Keratinocyte (primary cell): ENCODE measurements around the gene HSDL2. TPM values are rescaled to one million over a fixed set of nuclear protein-coding genes. Genes with fewer than 3 reads are reported as not detected.

Experiments used
- DNase-seq: peaks from one replicate; pipeline ENCODE4 v3.0.0-alpha.2; 2011; ENCODE audit warnings: low read depth, missing footprints, low spot score
- FAIRE-seq: peaks from 2 replicates; lab custom pipeline; 2011; peaks lifted over from hg19 to GRCh38; lab: Jason Lieb, UNC
- H2AFZ ChIP-seq: 2 replicates; pipeline ENCODE4 v1.6.0; 2012; ENCODE audit warnings: low read length, control low read depth, inconsistent platforms; ENCODE audit not compliant: control insufficient read depth
- H3K27ac ChIP-seq: 2 replicates; pipeline ENCODE4 v1.5.1; 2011; ENCODE audit warnings: low read length; ENCODE audit not compliant: control insufficient read depth, insufficient read depth
- H3K27me3 ChIP-seq: 3 replicates; pipeline ENCODE4 v1.6.0; 2011; ENCODE audit warnings: low read length; ENCODE audit not compliant: control insufficient read depth, insufficient read depth; ENCODE audit errors: extremely low read depth
- H3K36me3 ChIP-seq, 2 experiments: 2 replicates in 1 of 2; 3 replicates in 1 of 2; pipeline ENCODE4 v1.5.1; 2011; ENCODE audit warnings: low read length in 2 of 2, mild to moderate bottlenecking in 1 of 2; ENCODE audit not compliant: control insufficient read depth in 2 of 2, insufficient read depth in 2 of 2; ENCODE audit errors: extremely low read depth in 1 of 2
- H3K4me1 ChIP-seq: 3 replicates; pipeline ENCODE4 v1.5.1; 2011; ENCODE audit warnings: low read length; ENCODE audit not compliant: control insufficient read depth, insufficient read depth; ENCODE audit errors: extremely low read depth
- H3K4me2 ChIP-seq: 3 replicates; pipeline ENCODE4 v1.6.0; 2011; ENCODE audit warnings: low read depth, low read length; ENCODE audit not compliant: control insufficient read depth, insufficient read depth; ENCODE audit errors: extremely low read depth
- H3K4me3 ChIP-seq, 3 experiments: fragments of 200-600 bp in 1 of 3; sonication (generic) in 1 of 3; 2 replicates in 2 of 3; 3 replicates in 1 of 3; pipeline ENCODE4 v1.5.1; 2011 to 2016; ENCODE audit warnings: low read length in 3 of 3, mild to moderate bottlenecking in 3 of 3, control low read depth in 2 of 3, inconsistent platforms in 1 of 3, low read depth in 1 of 3, mixed read lengths in 1 of 3, mixed run types in 1 of 3, moderate library complexity in 1 of 3; ENCODE audit not compliant: control insufficient read depth in 2 of 3, insufficient read depth in 2 of 3; ENCODE audit errors: extremely low read depth in 1 of 3
- H3K79me2 ChIP-seq: 2 replicates; pipeline ENCODE4 v1.6.0; 2012; ENCODE audit warnings: low read length; ENCODE audit not compliant: control insufficient read depth, insufficient read depth
- H3K9ac ChIP-seq: 3 replicates; pipeline ENCODE4 v1.6.0; 2011; ENCODE audit warnings: low read length; ENCODE audit not compliant: control insufficient read depth, insufficient read depth; ENCODE audit errors: extremely low read depth
- H3K9me1 ChIP-seq: 3 replicates; pipeline ENCODE4 v1.6.0; 2011; ENCODE audit warnings: low read length; ENCODE audit not compliant: control insufficient read depth, insufficient read depth; ENCODE audit errors: extremely low read depth
- H3K9me3 ChIP-seq: 2 replicates; pipeline ENCODE4 v1.5.1; 2012; ENCODE audit warnings: low read depth, low read length; ENCODE audit not compliant: control insufficient read depth
- H4K20me1 ChIP-seq: 3 replicates; pipeline ENCODE4 v1.6.0; 2011; ENCODE audit warnings: low read length; ENCODE audit not compliant: control insufficient read depth, insufficient read depth; ENCODE audit errors: extremely low read depth
- EZH2 ChIP-seq: IDR thresholded peaks from one replicate; pipeline ENCODE4 v1.6.1; 2012; ENCODE audit warnings: inconsistent platforms, mild to moderate bottlenecking, low read length, moderate library complexity
- dilution Hi-C: fragments of 300-500 bp; cut with MboI; formaldehyde crosslinking; loops from one replicate; pipeline ENCODE4 v1.7.0; 2020; ENCODE audit warnings: low sequenced_read_pairs; ENCODE audit not compliant: extremely low pct_ligation_motif_present
- polyA plus RNA-seq, 5 experiments: library from polyadenylated mRNA; depleted of rRNA in 3 of 5; stranded (reverse) in 3 of 5; stranded (forward) in 1 of 5; unstranded in 1 of 5; fragments of >200 nt; gene quantifications; 1 replicate in 1 of 5; 2 replicates in 3 of 5; 3 replicates in 1 of 5; pipeline versions ENCODE4 v1.2.1 to v1.2.3, GENCODE V29; 2011 to 2012; ENCODE audit warnings: missing spikeins in 2 of 5, low read depth in 1 of 5, low replicate concordance in 1 of 5
- TF ChIP-seq, protein P1 (sequence below), 3 experiments: IDR thresholded peaks in 1 of 3; conservative IDR thresholded peaks in 1 of 3; optimal IDR thresholded peaks in 1 of 3; 2 replicates in 2 of 3; 3 replicates in 1 of 3; pipeline versions ENCODE3 to v1.5.1; 2011; ENCODE audit warnings: low read length in 3 of 3, mild to moderate bottlenecking in 3 of 3, moderate library complexity in 2 of 3, control low read depth in 1 of 3, inconsistent platforms in 1 of 3; ENCODE audit not compliant: insufficient read depth in 2 of 3; ENCODE audit errors: extremely low read depth in 1 of 3

HSDL2 gene
- polyA plus RNA-seq, 1 donor (not counting 4 experiments of a cell fraction or from before 2014, with no cell fraction given), result 27.6 TPM

DNA sequence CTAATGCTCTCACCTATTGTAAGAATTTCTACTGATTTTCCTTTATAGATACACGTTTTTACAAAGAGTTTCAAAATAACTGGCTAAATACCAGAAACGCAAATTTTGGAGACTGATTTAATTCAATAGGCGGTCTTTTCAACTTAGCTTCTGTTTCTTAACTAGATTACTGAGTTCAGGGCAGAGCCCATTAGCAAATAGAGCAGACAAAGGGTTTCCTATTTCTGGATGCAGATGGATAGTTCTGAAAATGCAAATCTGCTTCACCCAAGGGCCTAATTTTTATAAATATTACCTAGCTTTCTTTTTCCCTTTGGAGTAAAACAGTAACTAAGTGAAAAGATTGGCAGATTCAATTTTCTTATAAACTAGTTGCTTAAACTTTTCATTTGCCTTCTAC, 93.1 kb downstream of the HSDL2 start:
- TF ChIP-seq, protein P1, sequence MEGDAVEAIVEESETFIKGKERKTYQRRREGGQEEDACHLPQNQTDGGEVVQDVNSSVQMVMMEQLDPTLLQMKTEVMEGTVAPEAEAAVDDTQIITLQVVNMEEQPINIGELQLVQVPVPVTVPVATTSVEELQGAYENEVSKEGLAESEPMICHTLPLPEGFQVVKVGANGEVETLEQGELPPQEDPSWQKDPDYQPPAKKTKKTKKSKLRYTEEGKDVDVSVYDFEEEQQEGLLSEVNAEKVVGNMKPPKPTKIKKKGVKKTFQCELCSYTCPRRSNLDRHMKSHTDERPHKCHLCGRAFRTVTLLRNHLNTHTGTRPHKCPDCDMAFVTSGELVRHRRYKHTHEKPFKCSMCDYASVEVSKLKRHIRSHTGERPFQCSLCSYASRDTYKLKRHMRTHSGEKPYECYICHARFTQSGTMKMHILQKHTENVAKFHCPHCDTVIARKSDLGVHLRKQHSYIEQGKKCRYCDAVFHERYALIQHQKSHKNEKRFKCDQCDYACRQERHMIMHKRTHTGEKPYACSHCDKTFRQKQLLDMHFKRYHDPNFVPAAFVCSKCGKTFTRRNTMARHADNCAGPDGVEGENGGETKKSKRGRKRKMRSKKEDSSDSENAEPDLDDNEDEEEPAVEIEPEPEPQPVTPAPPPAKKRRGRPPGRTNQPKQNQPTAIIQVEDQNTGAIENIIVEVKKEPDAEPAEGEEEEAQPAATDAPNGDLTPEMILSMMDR (optimal IDR thresholded peaks at IDR 0.05 in 1 of 3, IDR thresholded peaks at IDR 0.05 in 1 of 3, conservative IDR thresholded peaks at IDR 0.05 in 1 of 3; ENCODE audit: extremely low read depth in 1 of 3, insufficient read depth in 2 of 3, low read length in 3 of 3), result no peak
- TF ChIP-seq EZH2, result no peak
- no peak overlapping the region for H3K27ac ChIP-seq
- dilution Hi-C loops, result no loop called here
- H3K9me1 ChIP-seq, result no peaks in the 10 kb centered on the region
- H3K36me3 ChIP-seq, result peaks cover 0 to 2% of the 10 kb centered on the region in 2 experiments
- H3K9ac ChIP-seq, result no peak overlapping the region
- H3K4me2 ChIP-seq, result no peak overlapping the region
- no peaks in the 10 kb centered on the region for H3K27me3 ChIP-seq
- H3K4me1 ChIP-seq, result no peaks in the 10 kb centered on the region
- H3K9me3 ChIP-seq, result no peaks in the 10 kb centered on the region
- H4K20me1 ChIP-seq, result no peaks in the 10 kb centered on the region
- no peak overlapping the region for H2AFZ ChIP-seq
- FAIRE-seq (no peak), DNase-seq (no peak)
- H3K4me3 ChIP-seq, result no peak overlapping the region
- H3K79me2 ChIP-seq, result no peaks in the 10 kb centered on the region

DNA sequence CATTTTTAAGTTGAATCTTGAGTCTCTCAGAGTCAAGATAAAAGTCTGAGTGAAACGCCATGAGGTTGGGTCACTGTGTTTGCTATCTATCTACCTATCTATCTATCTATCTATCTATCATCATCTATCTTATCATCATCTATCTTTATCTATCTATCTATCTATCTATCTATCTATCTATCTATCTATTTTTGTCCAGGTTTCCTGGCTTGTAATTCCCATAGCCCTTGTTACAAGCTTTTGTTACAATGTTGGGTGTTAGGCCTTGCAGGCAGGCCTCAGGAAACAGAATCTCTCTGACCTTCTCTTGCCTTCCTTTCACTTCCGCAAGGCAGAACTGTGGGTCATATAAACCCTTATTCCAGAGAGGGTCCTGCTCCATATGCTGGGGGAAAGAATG, 94.1 kb downstream of the HSDL2 start:
- H3K4me1 ChIP-seq, result no peaks in the 10 kb centered on the region
- H4K20me1 ChIP-seq, result no peaks in the 10 kb centered on the region
- no peak for DNase-seq
- H3K27ac ChIP-seq, result no peak overlapping the region
- no peak overlapping the region for H3K4me2 ChIP-seq
- no peaks in the 10 kb centered on the region for H3K9me1 ChIP-seq
- no peaks in the 10 kb centered on the region for H3K9me3 ChIP-seq
- no peaks in the 10 kb centered on the region for H3K27me3 ChIP-seq
- dilution Hi-C loops, result no loop called here
- no peak overlapping the region for H3K4me3 ChIP-seq
- H3K36me3 ChIP-seq, result peaks cover 0 to 2% of the 10 kb centered on the region in 2 experiments
- no peak overlapping the region for H3K9ac ChIP-seq
- H3K79me2 ChIP-seq, result no peaks in the 10 kb centered on the region
- H2AFZ ChIP-seq, result no peak overlapping the region
- no peak for FAIRE-seq
- TF ChIP-seq, protein P1 (optimal IDR thresholded peaks at IDR 0.05 in 1 of 3, IDR thresholded peaks at IDR 0.05 in 1 of 3, conservative IDR thresholded peaks at IDR 0.05 in 1 of 3; ENCODE audit: extremely low read depth in 1 of 3, insufficient read depth in 2 of 3, low read length in 3 of 3), result no peak
- TF ChIP-seq EZH2, result no peak
